Measurements from ENCODE around the gene ERN1.
A peak's percentile ranks its signal among the peaks of the same experiment; 100 is the strongest.

Gene ERN1

DNA sequence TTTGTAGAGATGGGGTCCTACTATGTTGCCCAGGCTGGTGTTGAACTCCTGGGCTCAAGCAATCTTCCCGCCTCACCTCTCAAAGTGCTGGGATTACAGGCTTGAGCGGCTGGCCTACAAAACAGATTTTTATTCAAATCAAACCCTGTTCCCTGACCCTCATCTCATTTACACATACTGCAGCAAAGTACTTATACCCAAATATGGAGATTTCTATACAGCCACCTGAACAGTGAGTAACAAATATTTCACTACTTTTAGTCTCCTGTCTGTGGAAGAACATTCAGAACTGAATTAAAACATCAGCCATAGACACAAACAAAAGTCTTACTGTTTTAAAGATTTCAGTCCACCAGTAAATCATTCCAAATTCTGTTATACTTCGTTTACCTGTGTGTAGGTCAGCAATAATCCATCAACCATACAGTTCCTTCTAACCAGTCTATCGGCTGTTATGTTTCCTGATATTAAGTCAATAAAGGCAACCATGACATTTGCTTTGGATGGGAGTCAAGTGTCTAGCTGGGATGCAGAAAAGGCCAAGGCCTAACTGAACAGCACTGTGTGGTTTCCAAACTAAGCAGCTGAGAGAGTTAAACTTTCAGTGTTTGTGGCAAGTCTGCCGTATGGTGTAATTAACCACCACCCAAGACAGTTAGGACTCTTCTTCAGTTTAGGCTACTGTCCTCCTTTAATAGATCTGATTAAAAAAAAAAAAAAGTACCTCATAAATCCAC lies 22.3 kb downstream of the ERN1 start:
- no peak for DNase-seq

DNA sequence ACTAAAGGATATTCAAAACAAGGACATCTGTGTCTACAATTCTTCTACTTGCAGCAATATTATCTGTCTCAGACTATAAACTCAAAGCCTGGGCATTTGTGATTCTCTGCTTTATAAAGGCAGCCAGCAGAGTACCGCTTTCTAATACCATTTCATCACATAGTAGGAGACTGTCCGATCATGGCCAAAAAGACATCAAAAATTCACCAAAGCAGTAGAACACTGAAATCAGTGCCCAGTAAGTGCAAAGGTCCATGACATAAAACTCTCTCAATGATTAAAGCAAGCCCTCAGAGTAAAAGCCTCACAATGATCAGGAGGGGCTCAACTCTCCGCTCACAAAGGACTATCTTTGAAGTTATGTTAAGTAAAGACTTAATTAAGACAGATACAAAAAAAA lies 23.0 kb downstream of the ERN1 start:
- no peak for DNase-seq

DNA sequence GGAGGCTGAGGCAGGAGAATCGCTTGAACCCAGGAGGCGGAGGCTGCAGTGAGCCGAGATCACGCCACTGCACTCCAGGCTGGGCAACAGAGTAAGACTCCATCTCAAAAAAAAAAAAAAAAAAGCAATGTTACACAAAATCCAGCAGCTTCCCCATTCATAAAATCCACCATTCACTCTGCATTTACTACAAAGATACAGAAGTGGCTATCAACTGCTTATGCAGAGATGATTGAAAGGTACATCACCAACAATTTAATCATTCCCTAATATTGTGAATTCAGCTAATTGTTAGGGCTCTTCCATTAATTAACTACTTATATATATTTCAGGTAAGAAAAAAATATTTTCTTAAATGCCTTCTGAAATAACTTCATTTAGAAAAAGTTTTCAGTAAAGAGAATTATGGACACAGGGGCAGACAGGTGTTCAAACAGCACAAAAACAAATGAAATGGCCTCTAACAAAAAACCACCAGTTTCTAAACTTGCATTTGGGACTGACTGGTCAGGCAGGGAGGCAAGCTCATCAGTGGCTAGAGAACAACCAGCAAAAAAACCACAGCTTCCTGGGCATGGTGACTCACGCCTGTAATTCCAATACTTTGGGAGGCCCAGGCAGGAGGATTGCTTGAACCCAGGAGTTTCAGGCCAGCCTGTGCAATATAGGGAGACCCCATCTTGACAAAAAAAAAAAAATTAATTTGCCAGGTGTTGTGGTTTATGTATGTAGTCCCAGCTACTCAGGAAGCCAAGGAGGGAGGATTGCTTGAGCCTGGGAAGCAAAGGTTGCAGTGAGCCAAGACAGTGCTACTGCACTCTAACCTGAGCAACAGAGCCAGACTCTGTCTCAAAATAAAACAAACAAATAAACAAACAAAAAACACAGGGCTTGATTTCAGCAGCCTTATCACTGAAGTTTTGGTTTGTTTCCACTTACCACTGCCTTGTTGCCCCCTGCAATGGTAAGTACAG lies 26.3 kb downstream of the ERN1 start:
- no peak for DNase-seq

- no peak for DNase-seq
Observed at GRCh38 chr17:64102627-64103390, 27.1 kb downstream of the ERN1 start.

- DNase-seq: no peak
Observed at GRCh38 chr17:64099543-64099942, 30.4 kb downstream of the ERN1 start.

DNA sequence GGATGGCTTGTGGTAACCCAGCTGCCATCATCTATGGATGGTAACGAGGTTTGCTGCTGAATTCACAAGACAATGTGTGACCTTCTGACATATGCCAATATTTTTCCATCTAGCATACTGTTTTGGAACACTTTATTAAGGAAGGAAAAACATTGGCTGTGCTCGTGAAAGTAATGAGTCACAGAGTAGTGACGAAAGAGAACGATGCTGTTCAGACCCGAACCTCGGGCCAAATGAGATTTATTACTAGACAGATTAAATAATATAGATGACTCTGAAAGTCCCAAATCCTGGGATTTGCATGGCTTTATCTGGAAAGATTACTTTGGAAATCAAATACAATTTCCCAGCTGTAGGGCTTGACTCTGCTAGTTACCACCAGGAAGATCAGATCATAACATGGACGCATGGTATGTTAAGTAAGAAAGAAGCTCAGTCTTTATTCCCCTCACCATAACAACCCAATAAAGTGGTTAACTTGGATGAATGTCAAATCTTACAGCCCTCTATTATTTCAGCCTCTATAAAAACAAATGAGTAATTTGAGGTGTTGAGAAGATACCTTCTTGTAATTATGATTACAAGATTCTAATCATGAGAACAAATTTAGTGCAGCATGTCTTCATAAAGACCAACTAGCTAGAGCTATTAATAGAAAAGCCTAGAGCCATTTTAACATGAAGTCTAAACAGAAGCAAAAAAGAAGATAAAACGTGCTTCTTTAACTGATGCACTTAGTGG lies 32.6 kb downstream of the ERN1 start:
- no peak for DNase-seq

GRCh38 chr17:64096037-64096436 lies 33.9 kb downstream of the ERN1 start:
- DNase-seq: no peak

DNA sequence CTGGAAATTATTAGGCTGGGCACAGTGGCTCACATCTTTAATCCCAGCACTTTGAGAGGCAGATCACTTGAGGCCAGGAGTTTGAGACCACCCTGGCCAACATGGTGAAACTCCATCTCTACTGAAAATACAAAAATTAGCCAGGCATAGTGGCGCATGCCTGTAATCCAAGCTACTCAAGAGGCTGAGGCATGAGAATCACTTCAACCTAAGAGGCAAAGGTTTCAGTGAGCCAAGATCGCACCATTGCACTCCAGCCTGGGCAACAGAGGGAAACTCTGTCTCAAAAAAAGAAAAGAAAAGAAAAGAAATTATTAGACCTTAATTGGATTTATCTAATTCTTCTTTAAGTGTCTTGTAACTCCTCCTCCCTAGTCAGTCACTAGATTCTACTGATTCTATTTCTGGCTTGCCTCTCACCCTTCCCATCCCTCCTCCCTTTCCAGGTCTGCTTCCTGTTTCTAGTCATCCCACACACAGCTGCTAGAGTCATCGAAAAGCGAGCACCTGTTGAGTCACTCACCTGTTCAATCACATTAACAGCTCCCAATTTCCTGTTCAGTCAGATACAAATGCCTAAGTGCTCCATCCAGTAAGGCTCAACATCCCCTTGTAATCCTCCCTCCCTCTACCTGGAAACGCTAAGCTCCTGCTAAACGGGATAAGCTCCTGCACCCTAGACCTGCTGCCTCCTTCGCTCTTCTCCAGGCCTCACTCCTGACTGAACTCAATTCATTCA lies 34.6 kb downstream of the ERN1 start:
- no peak for DNase-seq

GRCh38 chr17:64094412-64094811 lies 35.5 kb downstream of the ERN1 start:
- no peak for DNase-seq

- peak; percentile 45 for DNase-seq
Observed at GRCh38 chr17:64092952-64093451, 36.9 kb downstream of the ERN1 start.

DNA sequence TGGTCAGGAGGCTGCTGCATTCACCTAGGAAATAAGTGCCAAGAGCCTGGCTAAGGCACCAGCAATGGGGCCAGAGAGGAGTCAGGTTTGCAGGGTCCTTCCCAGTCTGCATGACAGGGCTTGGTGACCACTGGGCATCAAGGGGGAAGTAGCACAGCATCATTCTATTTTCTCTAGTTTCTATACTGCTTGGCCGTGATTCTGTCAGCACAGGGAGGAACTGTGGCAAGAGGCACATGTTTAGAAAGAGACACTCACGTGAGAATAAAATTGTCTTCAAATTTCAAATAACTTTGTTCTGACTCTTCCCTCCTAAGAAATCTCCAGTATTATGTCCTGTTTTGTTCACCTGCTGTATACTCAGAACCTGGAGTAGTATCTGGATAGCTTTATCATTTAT lies 37.8 kb downstream of the ERN1 start:
- no peak for DNase-seq

GRCh38 chr17:64091571-64091970 lies 38.4 kb downstream of the ERN1 start:
- no peak for DNase-seq

GRCh38 chr17:64091116-64091515 lies 38.8 kb downstream of the ERN1 start:
- no peak for DNase-seq

DNA sequence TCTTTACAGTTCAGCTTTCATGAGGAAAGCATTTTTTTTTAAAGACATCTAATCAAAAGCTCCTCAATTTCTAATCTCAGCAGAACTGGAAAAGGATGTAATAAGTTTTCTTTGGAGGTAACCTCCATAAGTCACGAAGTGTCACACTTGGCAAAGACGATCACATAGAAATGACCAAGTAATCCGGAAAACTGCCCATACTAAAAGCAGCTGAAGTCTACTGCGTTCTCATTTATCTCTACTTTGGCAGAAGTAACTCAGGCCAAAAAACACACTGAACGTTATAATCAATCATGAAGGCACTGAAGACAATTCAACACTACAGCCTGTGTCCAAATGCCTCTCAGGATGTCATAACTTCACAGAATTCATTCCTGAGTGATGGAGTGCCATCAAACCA lies 39.8 kb downstream of the ERN1 start:
- no peak for DNase-seq

DNA sequence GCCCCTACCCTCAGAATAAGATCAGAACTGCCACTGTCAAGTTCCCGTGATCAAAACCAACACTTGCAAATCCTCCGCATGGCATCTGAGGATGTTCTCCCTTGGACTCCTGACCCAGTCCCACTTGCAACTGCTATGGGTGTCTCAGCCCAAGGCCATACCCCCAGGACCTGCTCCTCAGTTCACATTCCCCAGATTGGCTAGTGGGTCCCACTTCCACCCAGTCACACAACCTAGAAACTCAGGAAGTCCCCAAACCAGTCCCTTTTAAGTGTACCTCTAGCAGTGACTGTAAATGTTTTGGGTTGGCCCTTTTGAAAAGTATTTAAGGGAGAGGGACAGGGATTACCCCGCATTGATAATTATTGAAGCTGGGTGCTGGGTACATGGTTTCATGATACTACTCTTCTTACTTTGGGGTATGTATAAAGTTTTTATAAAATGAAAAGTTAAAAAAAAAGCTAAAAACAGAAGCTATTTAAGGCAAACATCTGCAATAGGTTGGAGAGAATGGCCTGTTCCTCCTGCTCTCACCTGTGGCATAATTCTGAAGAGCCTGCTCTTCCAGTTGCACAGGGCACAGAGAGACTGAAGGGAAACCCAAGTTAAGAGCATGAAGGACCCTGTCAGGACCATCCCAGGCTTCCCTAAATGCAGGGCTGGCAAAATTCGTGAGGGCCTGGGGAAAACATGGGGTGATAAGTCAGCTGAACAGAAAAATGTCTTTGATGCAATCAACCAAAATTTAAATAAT lies 42.5 kb downstream of the ERN1 start:
- no peak for DNase-seq

GRCh38 chr17:64085650-64086005 lies 44.3 kb downstream of the ERN1 start:
- no peak for DNase-seq

DNA sequence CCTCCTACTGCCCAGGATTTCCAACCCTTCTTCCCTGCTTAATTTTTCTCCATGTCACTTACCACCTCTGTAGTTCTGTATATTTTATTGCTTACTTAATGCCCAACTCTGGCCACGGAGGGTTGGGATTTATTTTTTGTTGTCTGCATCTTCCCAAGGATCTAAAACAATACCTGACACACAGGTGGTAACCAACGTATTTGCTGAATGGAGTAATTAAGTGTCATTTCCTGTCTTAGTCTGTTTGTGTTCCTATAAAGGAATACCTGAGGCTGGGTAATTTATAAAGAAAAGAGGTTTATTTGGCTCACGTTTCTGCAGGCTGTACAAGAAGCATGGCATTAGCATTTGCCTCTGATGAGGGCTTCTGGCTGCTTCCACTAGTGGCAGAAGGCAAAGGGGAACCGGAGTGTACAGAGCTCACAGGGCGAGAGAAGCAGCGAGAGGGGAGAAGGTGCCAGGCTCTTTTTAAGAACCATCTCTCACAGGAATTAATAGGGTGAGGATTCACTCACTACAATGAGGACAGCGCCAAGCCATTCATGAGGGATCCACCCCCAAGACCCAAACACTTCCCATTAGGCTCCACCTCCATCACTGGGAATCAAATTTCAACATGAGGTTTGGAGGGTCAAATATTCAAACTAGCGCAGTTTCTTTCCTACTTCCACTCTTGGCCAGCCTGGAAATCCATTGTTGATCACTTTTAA lies 44.8 kb downstream of the ERN1 start:
- DNase-seq: no peak

DNA sequence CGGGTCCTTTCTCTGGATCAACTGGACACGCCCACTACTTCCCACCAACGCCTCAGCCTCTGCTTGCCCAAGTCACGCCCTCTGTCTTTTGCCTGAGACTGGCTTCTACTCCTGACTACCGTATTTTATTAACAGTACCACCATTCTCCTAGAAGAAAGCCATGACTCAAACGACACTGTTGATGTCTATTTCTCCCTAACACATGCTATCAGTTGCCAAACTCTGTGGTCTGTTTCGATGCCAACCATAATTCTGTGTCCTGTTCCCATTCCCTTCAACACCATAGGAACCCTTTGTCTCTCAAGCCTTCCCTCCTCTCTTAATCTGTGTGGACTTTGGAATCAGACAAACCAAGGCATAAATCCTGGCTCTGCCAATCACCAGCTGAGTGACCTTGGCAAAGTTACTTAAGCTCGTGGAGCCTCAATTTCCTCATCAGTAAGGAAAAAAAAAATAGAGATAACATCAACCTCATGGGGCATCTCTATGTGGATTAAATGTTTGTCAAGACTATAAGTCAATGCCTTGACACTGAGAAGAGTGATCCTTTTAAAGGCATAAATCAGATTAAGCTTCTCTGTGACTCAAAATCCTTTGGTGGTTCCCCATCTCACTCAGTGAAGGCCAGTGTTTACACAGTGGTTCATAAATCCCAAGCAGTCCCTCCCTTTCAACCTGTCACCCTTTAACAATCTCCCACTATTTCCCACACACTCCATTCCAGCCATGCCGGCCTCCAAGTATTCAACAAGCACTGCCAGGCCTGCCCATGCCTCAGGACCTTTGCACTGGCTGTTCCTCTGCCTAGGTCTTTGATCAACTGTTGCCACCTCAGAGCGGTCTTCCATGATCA lies 45.6 kb downstream of the ERN1 start:
- no peak for DNase-seq

- DNase-seq: no peak
Observed at GRCh38 chr17:64083563-64084085, 46.3 kb downstream of the ERN1 start.

Measured in DMS 273 treated with DMSO at 0.1 percent for 48 hours (cell line).